HG02970 (cell line): ENCODE results near the gene DIS3L.
"Not testable (repeated sequence)": the region's sequence is repeated elsewhere in the genome, so short reads cannot be mapped to it uniquely, and the experiment has no call there.

Source experiments
- ATAC-seq: cut with Tn5 transposase; IDR thresholded peaks from one replicate; pipeline ENCODE4 v1.9.1; 2021; ENCODE audit warnings: mild to moderate bottlenecking, moderate library complexity, moderate number of reproducible peaks; ENCODE audit not compliant: unreplicated experiment, low FRiP score

DIS3L gene

GRCh38 chr15:66276546-66276945, 16.8 kb upstream of the DIS3L start:
- ATAC-seq, result no peak

GRCh38 chr15:66278056-66278455, 15.3 kb upstream of the DIS3L start:
- ATAC-seq, result no peak

- ATAC-seq, result no peak
Measured at GRCh38 chr15:66278671-66279070, 14.7 kb upstream of the DIS3L start.

GRCh38 chr15:66284271-66284670, 9.1 kb upstream of the DIS3L start:
- ATAC-seq, result no peak

GRCh38 chr15:66285533-66286280, 7.7 kb upstream of the DIS3L start:
- no peak for ATAC-seq

GRCh38 chr15:66287461-66288057, 5.8 kb upstream of the DIS3L start:
- ATAC-seq, result no peak

- no peak for ATAC-seq
Measured at GRCh38 chr15:66288093-66288492, 5.3 kb upstream of the DIS3L start.

- no peak for ATAC-seq
Measured at GRCh38 chr15:66288551-66289185, 4.7 kb upstream of the DIS3L start.

GRCh38 chr15:66290007-66290406, 3.4 kb upstream of the DIS3L start:
- no peak for ATAC-seq

GRCh38 chr15:66290518-66290917, 2.9 kb upstream of the DIS3L start:
- ATAC-seq, result no peak

GRCh38 chr15:66291816-66292570, 1.4 kb upstream of the DIS3L start:
- no peak for ATAC-seq

GRCh38 chr15:66292571-66293418, 573 bp upstream of the DIS3L start:
- ATAC-seq, result no peak

- peak; percentile 31 for ATAC-seq
Measured at GRCh38 chr15:66294157-66294931, 976 bp downstream of the DIS3L start.

- no peak for ATAC-seq
Measured at GRCh38 chr15:66294932-66295235, 1.5 kb downstream of the DIS3L start.

- ATAC-seq, result no peak
Measured at GRCh38 chr15:66296186-66296585, 2.8 kb downstream of the DIS3L start.

- no peak for ATAC-seq
Measured at GRCh38 chr15:66298803-66299251, 5.5 kb downstream of the DIS3L start.

GRCh38 chr15:66302489-66303278, 9.3 kb downstream of the DIS3L start:
- ATAC-seq, result no peak

- ATAC-seq, result not testable (repeated sequence)
Measured at GRCh38 chr15:66304425-66304824, 11.1 kb downstream of the DIS3L start.

- ATAC-seq, result no peak
Measured at GRCh38 chr15:66306381-66306780, 13.0 kb downstream of the DIS3L start.
